ENCODE measurements around the gene FPGS. TPM values are rescaled to one million over a fixed set of nuclear protein-coding genes. Genes with fewer than 3 reads are reported as not detected.

Gene FPGS
- polyA plus RNA-seq, 2 of the 4 experiments (the other 2 are of a cell fraction), result 28.8 to 48.5 TPM

DNA sequence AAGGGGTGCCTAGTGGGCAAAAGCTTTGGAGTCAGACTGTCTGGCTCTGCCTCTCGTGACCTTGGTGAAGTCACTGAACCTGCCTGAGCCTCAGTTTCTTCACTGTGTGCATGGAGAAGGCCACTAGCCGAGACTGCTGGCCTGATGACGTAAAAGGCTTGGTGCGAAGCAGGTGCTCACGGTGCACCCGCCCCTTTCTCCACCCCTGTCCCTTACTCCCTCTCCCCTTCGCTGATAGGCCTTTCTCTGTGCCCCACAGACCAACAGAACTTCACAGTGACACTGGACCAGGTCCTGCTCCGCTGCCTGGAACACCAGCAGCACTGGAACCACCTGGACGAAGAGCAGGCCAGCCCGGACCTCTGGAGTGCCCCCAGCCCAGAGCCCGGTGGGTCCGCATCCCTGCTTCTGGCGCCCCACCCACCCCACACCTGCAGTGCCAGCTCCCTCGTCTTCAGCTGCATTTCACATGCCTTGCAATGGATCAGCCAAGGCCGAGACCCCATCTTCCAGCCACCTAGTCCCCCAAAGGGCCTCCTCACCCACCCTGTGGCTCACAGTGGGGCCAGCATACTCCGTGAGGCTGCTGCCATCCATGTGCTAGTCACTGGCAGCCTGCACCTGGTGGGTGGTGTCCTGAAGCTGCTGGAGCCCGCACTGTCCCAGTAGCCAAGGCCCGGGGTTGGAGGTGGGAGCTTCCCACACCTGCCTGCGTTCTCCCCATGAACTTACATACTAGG, 10.4 kb downstream of the FPGS start (continued):
- TF ChIP-seq, protein P1, sequence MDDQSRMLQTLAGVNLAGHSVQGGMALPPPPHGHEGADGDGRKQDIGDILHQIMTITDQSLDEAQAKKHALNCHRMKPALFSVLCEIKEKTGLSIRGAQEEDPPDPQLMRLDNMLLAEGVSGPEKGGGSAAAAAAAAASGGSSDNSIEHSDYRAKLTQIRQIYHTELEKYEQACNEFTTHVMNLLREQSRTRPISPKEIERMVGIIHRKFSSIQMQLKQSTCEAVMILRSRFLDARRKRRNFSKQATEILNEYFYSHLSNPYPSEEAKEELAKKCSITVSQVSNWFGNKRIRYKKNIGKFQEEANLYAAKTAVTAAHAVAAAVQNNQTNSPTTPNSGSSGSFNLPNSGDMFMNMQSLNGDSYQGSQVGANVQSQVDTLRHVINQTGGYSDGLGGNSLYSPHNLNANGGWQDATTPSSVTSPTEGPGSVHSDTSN (IDR thresholded peaks at IDR 0.05), result no peak
- TF ChIP-seq, protein P2, sequence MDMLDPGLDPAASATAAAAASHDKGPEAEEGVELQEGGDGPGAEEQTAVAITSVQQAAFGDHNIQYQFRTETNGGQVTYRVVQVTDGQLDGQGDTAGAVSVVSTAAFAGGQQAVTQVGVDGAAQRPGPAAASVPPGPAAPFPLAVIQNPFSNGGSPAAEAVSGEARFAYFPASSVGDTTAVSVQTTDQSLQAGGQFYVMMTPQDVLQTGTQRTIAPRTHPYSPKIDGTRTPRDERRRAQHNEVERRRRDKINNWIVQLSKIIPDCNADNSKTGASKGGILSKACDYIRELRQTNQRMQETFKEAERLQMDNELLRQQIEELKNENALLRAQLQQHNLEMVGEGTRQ (IDR thresholded peaks at IDR 0.05), result no peak

DNA sequence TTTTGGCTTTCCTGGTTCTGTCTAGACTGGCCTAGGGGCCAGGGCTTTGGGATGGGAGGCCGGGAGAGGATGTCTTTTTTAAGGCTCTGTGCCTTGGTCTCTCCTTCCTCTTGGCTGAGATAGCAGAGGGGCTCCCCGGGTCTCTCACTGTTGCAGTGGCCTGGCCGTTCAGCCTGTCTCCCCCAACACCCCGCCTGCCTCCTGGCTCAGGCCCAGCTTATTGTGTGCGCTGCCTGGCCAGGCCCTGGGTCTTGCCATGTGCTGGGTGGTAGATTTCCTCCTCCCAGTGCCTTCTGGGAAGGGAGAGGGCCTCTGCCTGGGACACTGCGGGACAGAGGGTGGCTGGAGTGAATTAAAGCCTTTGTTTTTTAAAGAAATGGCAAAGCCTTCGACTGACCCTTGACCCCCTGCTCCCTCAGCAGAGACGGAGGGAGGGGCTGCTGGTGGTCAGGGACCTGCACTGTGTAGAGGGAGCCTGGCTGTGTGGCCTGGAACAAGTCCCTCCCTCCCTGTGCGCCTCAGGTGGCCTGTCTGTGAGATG, 11.1 kb downstream of the FPGS start:
- Histone ChIP-seq H3K4me2 (no peak overlapping the region), H3K27ac (no peak overlapping the region), H3K4me3 (no peak overlapping the region), H3K4me1 (peaks cover 11% of the 10 kb centered on the region; the same call in 2 of the 3 replicates), H3K9me3 (no peaks in the 10 kb centered on the region)
- TF ChIP-seq CHD4 (IDR thresholded peaks at IDR 0.05; ENCODE audit: borderline replicate concordance), result no peak
- TF ChIP-seq POLR2AphosphoS2 (conservative IDR thresholded peaks at IDR 0.05; ENCODE audit: low read length), result no peak
- TF ChIP-seq ZFP36 (IDR thresholded peaks at IDR 0.05; ENCODE audit: borderline replicate concordance, partially characterized antibody), result no peak
- no peak for TF ChIP-seq JUNB (IDR thresholded peaks at IDR 0.05)
- no peak for TF ChIP-seq HOXA7 (CRISPR knock-in tag; IDR thresholded peaks at IDR 0.05)
- no peak for TF ChIP-seq TFCP2L1 (CRISPR knock-in tag; IDR thresholded peaks at IDR 0.05)
- ChIA-PET POLR2A (no interaction called here), CTCF (interaction anchor here (0.9 to 1.0 kb wide), 2 partner anchors 12 to 28 kb away, joined by 4 to 5 read pairs; partner anchors contain the start of gene CDK9)
- ATAC-seq (no peak), FAIRE-seq (no peak), DNase-seq (ENCODE audit: low read depth in 1 of 2, low spot score in 1 of 2) (no peak)
- 85% methylated on average over 6 of the region's 9 CpGs for WGBS (ENCODE audit: missing lambda C conversion rate)

DNA sequence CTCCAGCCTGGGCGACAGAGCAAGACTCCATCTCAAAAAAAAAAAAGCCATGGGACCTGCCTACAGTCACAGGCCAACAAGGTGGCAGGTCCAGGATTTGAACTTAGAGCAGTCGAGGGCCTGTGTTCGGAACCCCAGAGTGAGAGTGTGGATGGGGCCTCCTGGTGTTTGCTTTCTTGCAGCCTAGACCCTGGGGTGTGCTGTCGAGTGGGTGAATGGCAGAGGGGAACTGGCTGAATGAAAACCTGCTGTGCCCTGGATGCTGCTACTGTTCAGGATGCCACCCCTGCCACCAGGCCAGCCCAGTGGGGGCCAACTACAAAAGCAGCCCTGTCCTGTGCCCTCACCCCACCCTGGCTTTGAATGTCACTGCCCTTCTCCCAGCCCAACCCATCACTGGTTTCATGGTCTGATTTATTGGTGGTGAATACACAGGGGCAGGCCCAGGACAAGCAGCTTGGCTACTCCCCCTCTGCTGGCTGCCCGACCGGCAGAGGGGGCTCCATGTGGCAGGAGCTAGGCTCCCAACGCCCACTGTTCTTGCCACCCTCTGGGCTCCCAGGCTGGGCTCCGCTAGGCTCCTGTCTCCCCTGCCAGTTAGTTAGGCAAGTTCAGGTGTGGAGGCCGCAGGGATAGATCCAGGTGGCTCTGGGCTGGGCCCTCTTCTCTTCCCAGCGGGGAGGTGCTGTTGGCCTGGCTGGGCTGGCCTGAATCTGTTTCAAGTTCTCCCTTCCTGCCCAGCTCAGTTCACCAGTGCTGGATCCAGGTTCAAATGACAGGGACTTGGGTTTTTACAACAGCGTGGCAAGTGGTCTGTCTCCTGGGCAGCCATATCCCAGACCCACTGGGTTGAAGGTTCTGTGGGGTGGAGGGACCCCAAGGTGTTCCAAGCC, 12.2 kb downstream of the FPGS start:
- 95% methylated on average over 10 of the region's 11 CpGs for WGBS (ENCODE audit: missing lambda C conversion rate)
- CTCF ChIA-PET, result interaction anchor here (0.6 to 2.1 kb wide), 2 partner anchors 14 to 54 kb away, joined by 4 to 6 read pairs; no protein-coding TSS in a partner anchor
- POLR2A ChIA-PET, result no interaction called here

More for the DNA sequence above, 12.2 kb downstream of the FPGS start:
- H3K4me3 ChIP-seq, result no peak overlapping the region
- peaks cover 3% of the 10 kb centered on the region; the same call in 1 of the 3 replicates for H3K4me1 ChIP-seq
- H3K4me2 ChIP-seq, result no peak overlapping the region
- ATAC-seq (no peak), DNase-seq (ENCODE audit: low read depth in 1 of 2, low spot score in 1 of 2) (no peak), FAIRE-seq (no peak)
- H3K27ac ChIP-seq, result no peak overlapping the region
- H3K9me3 ChIP-seq, result no peaks in the 10 kb centered on the region
- TF ChIP-seq, protein P3, sequence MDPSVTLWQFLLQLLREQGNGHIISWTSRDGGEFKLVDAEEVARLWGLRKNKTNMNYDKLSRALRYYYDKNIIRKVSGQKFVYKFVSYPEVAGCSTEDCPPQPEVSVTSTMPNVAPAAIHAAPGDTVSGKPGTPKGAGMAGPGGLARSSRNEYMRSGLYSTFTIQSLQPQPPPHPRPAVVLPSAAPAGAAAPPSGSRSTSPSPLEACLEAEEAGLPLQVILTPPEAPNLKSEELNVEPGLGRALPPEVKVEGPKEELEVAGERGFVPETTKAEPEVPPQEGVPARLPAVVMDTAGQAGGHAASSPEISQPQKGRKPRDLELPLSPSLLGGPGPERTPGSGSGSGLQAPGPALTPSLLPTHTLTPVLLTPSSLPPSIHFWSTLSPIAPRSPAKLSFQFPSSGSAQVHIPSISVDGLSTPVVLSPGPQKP (IDR thresholded peaks at IDR 0.05; ENCODE audit: low read depth, low read length), result no peak
- TF ChIP-seq EP300 (IDR thresholded peaks at IDR 0.05), result no peak
- no peak for TF ChIP-seq CEBPB (IDR thresholded peaks at IDR 0.05)
- TF ChIP-seq KDM1A (IDR thresholded peaks at IDR 0.05; ENCODE audit: low read depth), result no peak
- TF ChIP-seq, protein P4, sequence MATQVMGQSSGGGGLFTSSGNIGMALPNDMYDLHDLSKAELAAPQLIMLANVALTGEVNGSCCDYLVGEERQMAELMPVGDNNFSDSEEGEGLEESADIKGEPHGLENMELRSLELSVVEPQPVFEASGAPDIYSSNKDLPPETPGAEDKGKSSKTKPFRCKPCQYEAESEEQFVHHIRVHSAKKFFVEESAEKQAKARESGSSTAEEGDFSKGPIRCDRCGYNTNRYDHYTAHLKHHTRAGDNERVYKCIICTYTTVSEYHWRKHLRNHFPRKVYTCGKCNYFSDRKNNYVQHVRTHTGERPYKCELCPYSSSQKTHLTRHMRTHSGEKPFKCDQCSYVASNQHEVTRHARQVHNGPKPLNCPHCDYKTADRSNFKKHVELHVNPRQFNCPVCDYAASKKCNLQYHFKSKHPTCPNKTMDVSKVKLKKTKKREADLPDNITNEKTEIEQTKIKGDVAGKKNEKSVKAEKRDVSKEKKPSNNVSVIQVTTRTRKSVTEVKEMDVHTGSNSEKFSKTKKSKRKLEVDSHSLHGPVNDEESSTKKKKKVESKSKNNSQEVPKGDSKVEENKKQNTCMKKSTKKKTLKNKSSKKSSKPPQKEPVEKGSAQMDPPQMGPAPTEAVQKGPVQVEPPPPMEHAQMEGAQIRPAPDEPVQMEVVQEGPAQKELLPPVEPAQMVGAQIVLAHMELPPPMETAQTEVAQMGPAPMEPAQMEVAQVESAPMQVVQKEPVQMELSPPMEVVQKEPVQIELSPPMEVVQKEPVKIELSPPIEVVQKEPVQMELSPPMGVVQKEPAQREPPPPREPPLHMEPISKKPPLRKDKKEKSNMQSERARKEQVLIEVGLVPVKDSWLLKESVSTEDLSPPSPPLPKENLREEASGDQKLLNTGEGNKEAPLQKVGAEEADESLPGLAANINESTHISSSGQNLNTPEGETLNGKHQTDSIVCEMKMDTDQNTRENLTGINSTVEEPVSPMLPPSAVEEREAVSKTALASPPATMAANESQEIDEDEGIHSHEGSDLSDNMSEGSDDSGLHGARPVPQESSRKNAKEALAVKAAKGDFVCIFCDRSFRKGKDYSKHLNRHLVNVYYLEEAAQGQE (IDR thresholded peaks at IDR 0.05), result no peak
- TF ChIP-seq, protein P5, sequence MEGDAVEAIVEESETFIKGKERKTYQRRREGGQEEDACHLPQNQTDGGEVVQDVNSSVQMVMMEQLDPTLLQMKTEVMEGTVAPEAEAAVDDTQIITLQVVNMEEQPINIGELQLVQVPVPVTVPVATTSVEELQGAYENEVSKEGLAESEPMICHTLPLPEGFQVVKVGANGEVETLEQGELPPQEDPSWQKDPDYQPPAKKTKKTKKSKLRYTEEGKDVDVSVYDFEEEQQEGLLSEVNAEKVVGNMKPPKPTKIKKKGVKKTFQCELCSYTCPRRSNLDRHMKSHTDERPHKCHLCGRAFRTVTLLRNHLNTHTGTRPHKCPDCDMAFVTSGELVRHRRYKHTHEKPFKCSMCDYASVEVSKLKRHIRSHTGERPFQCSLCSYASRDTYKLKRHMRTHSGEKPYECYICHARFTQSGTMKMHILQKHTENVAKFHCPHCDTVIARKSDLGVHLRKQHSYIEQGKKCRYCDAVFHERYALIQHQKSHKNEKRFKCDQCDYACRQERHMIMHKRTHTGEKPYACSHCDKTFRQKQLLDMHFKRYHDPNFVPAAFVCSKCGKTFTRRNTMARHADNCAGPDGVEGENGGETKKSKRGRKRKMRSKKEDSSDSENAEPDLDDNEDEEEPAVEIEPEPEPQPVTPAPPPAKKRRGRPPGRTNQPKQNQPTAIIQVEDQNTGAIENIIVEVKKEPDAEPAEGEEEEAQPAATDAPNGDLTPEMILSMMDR (IDR thresholded peaks at IDR 0.05), result no peak
- TF ChIP-seq HOXB5 (CRISPR knock-in tag; IDR thresholded peaks at IDR 0.05), result no peak
- TF ChIP-seq FOSL2 (IDR thresholded peaks at IDR 0.05), result no peak
- no peak for TF ChIP-seq FOSL2 (CRISPR knock-in tag; IDR thresholded peaks at IDR 0.05)
- TF ChIP-seq HEYL (CRISPR knock-in tag; IDR thresholded peaks at IDR 0.05), result no peak
- TF ChIP-seq, protein P1 (IDR thresholded peaks at IDR 0.05), result no peak
- TF ChIP-seq SREBF2 (IDR thresholded peaks at IDR 0.05), result no peak

Data from A549 (cell line).